PFSK-1 (cell line): ENCODE data around the gene TNRC6A.

Experiments
- FOXP2 ChIP-seq: optimal IDR thresholded peaks from 2 replicates; pipeline ENCODE3; 2011; ENCODE audit warnings: borderline replicate concordance, control low read depth, inconsistent platforms; ENCODE audit not compliant: insufficient read depth; ENCODE audit errors: extremely low read length, extremely low read depth
- POLR2AphosphoS5 ChIP-seq: IDR thresholded peaks from 2 replicates; pipeline ENCODE4 v1.6.1; 2012; ENCODE audit warnings: low read depth, mild to moderate bottlenecking, control low read depth, low read length, moderate library complexity
- SIN3A ChIP-seq: IDR thresholded peaks from 2 replicates; pipeline ENCODE4 v1.6.1; 2012; ENCODE audit warnings: mild to moderate bottlenecking, low read length, moderate library complexity, borderline replicate concordance; ENCODE audit not compliant: insufficient read depth
- TAF1 ChIP-seq: IDR thresholded peaks from 2 replicates; pipeline ENCODE4 v1.6.1; 2012; ENCODE audit warnings: low read length, control low read depth, borderline replicate concordance; ENCODE audit not compliant: insufficient read depth
- TF ChIP-seq, protein P1 (sequence below), 2 experiments: IDR thresholded peaks; 2 replicates each; pipeline versions ENCODE4 v1.6.1 to v1.8.0; 2011 to 2012; ENCODE audit warnings: low read depth in 2 of 2, low read length in 2 of 2, control low read depth in 1 of 2, inconsistent platforms in 1 of 2, mild to moderate bottlenecking in 1 of 2, moderate library complexity in 1 of 2; ENCODE audit not compliant: insufficient read depth in 1 of 2

The TNRC6A gene

DNA sequence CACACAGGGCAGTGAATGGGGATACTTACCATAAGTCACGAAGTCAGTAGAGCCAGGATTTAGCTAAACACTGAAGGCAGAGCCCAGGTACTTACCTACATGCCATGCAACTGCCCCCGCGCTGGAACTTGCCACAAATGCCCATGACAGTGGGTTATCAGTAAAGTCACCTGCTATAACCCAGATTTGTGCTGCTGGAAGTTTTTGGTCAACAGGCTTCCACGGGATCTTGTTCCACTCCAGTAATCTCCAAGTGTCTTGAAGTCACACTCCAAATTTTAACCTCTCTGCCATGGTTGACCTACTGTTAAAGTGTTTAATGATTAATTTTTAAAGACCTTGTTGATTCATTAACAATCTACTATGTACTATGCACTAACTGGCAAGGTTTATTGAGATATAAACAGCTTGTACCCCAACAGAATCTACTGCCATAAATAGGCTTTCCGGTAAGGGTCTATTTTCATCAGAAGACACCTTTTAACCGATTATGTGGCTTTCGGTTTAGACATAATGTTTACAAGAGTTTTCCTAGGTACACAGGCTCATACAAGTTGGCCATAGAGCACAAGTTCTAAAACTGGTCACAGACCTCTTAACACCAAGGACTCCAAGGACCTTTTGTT lies 110.0 kb downstream of the TNRC6A start:
- TF ChIP-seq POLR2AphosphoS5 (no peak), FOXP2 (no peak), SIN3A (no peak)
- TF ChIP-seq, protein P1, sequence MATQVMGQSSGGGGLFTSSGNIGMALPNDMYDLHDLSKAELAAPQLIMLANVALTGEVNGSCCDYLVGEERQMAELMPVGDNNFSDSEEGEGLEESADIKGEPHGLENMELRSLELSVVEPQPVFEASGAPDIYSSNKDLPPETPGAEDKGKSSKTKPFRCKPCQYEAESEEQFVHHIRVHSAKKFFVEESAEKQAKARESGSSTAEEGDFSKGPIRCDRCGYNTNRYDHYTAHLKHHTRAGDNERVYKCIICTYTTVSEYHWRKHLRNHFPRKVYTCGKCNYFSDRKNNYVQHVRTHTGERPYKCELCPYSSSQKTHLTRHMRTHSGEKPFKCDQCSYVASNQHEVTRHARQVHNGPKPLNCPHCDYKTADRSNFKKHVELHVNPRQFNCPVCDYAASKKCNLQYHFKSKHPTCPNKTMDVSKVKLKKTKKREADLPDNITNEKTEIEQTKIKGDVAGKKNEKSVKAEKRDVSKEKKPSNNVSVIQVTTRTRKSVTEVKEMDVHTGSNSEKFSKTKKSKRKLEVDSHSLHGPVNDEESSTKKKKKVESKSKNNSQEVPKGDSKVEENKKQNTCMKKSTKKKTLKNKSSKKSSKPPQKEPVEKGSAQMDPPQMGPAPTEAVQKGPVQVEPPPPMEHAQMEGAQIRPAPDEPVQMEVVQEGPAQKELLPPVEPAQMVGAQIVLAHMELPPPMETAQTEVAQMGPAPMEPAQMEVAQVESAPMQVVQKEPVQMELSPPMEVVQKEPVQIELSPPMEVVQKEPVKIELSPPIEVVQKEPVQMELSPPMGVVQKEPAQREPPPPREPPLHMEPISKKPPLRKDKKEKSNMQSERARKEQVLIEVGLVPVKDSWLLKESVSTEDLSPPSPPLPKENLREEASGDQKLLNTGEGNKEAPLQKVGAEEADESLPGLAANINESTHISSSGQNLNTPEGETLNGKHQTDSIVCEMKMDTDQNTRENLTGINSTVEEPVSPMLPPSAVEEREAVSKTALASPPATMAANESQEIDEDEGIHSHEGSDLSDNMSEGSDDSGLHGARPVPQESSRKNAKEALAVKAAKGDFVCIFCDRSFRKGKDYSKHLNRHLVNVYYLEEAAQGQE (IDR thresholded peaks at IDR 0.05; ENCODE audit: insufficient read depth in 1 of 2, low read depth in 2 of 2, low read length in 2 of 2) = no peak

DNA sequence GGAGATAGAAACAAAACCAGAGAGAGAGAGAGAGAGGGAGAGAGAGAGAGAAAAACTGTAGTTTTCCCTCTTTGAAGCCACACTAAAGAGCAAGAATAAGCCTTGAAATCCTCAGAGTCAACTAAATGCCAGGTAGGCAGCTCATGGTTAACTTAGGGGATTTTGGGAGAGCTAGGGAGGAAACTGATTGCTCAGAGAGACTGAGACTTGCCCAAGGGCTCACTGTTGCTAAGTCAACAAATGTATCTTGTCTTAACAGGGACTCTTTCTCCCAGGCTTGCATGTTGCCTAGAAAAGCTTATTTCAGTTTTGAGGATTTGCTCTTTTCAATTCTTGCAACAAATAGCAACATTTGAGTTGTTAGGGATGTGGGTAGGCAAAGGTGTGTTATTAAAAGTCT lies 111.8 kb downstream of the TNRC6A start:
- TF ChIP-seq TAF1 (no peak), POLR2AphosphoS5 (no peak), FOXP2 (no peak), SIN3A (no peak)
- TF ChIP-seq, protein P1 (IDR thresholded peaks at IDR 0.05; ENCODE audit: insufficient read depth in 1 of 2, low read depth in 2 of 2, low read length in 2 of 2) = no peak

DNA sequence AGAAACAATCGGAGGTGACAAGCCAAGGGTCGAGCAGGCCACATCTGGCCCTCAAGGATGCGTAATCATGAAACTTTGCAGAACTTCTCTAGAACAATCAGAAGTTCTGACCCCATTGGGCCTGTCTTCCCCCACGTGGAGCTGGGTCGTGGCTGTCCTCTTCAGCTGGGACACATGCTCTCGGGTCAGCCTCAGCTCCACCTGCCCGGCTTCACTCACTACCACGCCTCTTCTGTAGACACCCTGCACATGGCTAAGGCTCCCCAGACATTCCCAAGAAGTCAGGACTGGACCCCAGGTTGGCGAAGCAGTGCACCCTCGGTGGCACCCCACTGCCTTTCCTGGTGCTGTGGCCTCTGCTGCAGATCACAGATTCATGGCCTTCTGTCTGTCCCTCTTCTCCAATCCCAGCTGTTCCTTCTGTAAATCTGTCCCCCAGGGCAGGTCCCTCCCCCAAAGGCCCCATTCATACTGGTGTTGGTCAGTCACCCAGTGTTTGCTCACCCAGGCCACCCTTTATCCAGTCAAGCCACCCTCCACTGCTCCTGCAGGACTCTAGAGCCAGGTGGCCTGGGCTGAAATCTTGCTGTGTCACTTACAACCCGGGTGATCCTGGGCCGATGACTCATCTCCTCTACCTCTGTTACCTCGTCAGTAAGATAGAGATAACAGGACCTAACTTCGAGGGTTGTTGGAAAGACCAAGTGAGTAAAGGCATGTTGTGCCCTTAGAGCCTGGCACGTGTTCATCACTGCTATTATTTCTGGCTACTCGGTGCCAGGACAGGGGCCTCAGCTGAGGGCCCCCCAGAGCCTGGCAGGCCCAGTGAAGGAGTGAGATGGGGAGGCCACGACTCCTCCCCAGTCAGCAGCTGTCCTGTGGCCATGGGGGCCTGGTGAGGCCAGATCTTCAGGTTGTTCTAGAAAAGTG lies 114.9 kb downstream of the TNRC6A start:
- TF ChIP-seq POLR2AphosphoS5 = no peak
- TF ChIP-seq, protein P1 (IDR thresholded peaks at IDR 0.05; ENCODE audit: insufficient read depth in 1 of 2, low read depth in 2 of 2, low read length in 2 of 2) = no peak
- no peak for TF ChIP-seq SIN3A
- no peak for TF ChIP-seq TAF1
- no peak for TF ChIP-seq FOXP2

DNA sequence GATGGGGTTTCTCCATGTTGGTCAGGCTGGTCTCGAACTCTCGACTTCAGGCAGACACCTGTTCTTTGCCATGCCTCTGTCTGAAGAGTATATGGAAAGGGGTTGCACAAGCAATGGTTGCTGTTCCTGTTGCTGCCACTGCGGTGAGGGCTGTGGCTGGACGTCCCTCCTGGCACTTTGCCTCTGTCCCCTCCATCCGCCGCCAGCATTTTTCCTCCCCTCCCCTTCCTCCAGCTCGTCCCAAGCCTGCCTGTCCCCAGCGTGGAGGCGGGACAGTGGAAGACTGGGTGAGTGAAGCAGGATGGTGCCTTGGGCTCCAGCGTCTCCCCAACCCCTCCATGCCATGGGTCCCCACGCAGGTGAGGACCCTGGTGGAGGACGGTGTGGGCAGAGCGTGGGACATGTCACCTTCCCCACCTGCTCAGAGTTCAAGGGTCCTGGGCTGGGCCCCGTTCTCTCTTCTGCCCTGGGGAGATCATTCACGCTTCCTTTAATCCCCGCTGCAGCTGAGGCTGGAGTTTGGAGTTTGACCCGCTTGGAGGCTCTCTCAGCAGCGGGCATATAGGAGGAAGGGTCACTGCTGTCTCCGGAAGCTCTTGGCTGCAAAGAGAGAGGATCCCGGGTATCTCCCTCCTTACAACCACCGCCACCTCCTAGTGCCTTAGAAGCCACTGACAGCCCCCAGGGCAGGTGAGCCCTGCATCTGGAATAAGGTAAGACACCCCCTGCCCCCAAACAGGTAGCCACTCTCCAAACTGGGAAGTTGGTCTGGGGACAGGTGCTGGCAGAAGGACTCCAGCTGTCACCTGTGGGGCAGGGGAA lies 116.5 kb downstream of the TNRC6A start, which contains the start of gene SLC5A11:
SLC5A11 (plus strand) TSS at position 238 of the 822 bp plus-strand sequence. CDS start 12,681 bp downstream, outside the sequence.
- TF ChIP-seq, protein P1 (IDR thresholded peaks at IDR 0.05; ENCODE audit: insufficient read depth in 1 of 2, low read depth in 2 of 2, low read length in 2 of 2) = no peak
- TF ChIP-seq TAF1 (no peak), SIN3A (no peak), FOXP2 (no peak), POLR2AphosphoS5 (no peak)
